Upper lobe of left lung (tissue), 6 donors: Measurements from ENCODE around the gene AGAP1. TPM values are rescaled to one million over a fixed set of nuclear protein-coding genes. Genes with fewer than 3 reads are reported as not detected.
A peak's percentile ranks its signal among the peaks of the same experiment; 100 is the strongest.

ENCODE experiments used
- ATAC-seq, 2 donors: fragments of 200-7000 bp; cut with Tn5 transposase; one replicate each; pipeline ENCODE4 v1.9.1; 2022; ENCODE audit warnings: mild to moderate bottlenecking in 2 of 2, moderate library complexity in 2 of 2; ENCODE audit not compliant: low FRiP score in 2 of 2
- DNase-seq, 2 donors: peaks; one replicate each; pipeline ENCODE4 v3.0.0-alpha.2; 2019 to 2020
- H3K27ac ChIP-seq, 4 donors: fragments of 200-600 bp; sonication (generic); one replicate each; pipeline ENCODE4 v1.5.1; 2016 to 2019
- H3K27me3 ChIP-seq, 4 donors: fragments of 200-600 bp; sonication (generic); one replicate each; pipeline ENCODE4 v1.5.1; 2017 to 2019
- H3K36me3 ChIP-seq, 4 donors: fragments of 200-600 bp; sonication (generic); one replicate each; pipeline ENCODE4 v1.5.1; 2016 to 2019
- H3K4me1 ChIP-seq, 4 donors: fragments of 200-600 bp; sonication (generic); one replicate each; pipeline ENCODE4 v1.5.1; 2018 to 2019
- H3K4me3 ChIP-seq, 4 donors: fragments of 200-600 bp; sonication (generic); one replicate each; pipeline ENCODE4 v1.5.1; 2017 to 2019; ENCODE audit warnings: mild to moderate bottlenecking in 2 of 4, moderate library complexity in 1 of 4
- H3K9me3 ChIP-seq, 4 donors: fragments of 200-600 bp; sonication (generic); one replicate each; pipeline ENCODE4 v1.5.1; 2018 to 2019
- EP300 ChIP-seq, 4 donors: sonication (generic); formaldehyde crosslinking; IDR thresholded peaks; one replicate each; pipeline ENCODE4 v1.5.1; 2017; ENCODE audit warnings: antibody characterized with exemption in 4 of 4, control low read depth in 2 of 4
- POLR2A ChIP-seq, 4 donors: fragments of 450-650 bp; IDR thresholded peaks; one replicate each; pipeline ENCODE4 v1.5.1; 2016 to 2017; ENCODE audit warnings: antibody characterized with exemption in 4 of 4, mild to moderate bottlenecking in 2 of 4
- POLR2AphosphoS5 ChIP-seq, 2 donors: sonication (generic); formaldehyde crosslinking; IDR thresholded peaks; one replicate each; pipeline ENCODE4 v1.5.1; 2017; ENCODE audit warnings: antibody characterized with exemption in 2 of 2
- WGBS, 2 donors: methylation state at CpG; one replicate each; pipeline ENCODE4 v1.1.5; 2017 to 2018; 5-methylcytosine and 5-hydroxymethylcytosine counted together
- total RNA-seq, 6 donors: library from RNA; depleted of rRNA in 4 of 6; stranded (reverse); fragments of >200 nt in 4 of 6; gene quantifications; one replicate each; pipeline versions ENCODE4 v1.1.0 to v1.2.1, GENCODE V29; 2016 to 2021
- TF ChIP-seq, protein P1 (sequence below), 6 experiments: fragments of 450-650 bp in 4 of 6; fragments of 200-600 bp in 2 of 6; sonication (generic) in 2 of 6; IDR thresholded peaks; one replicate each; pipeline ENCODE4 v1.5.1; 2016 to 2019; ENCODE audit warnings: antibody characterized with exemption in 6 of 6
- donor health status: DM: no; HTN: no; CAD: no; lungs with moderate emphysema.
- donor health status: DM: no; HTN: yes; CAD: no; lungs with severe emphysema.

AGAP1 gene
- total RNA-seq, 6 donors from 2014 or later = 25.5 to 45.1 (median 30.7) TPM

GRCh38 chr2:235468978-235469655 is 24.7 kb upstream of the AGAP1 start:
- no peaks in the 10 kb centered on the region for H3K36me3 ChIP-seq
- WGBS, 2 donors = 51 to 73% methylated on average over 8 to 9 of the region's 9 CpGs
- H3K9me3 ChIP-seq = no peaks in the 10 kb centered on the region
- no peak overlapping the region for H3K4me3 ChIP-seq
- DNase-seq (peak in 1 of 2 donors; percentile 44), ATAC-seq (peak; percentile 62 to 83)
- no peaks in the 10 kb centered on the region for H3K27me3 ChIP-seq
- no peak overlapping the region for H3K27ac ChIP-seq
- H3K4me1 ChIP-seq = peaks cover 0 to 7% (median 0%) of the 10 kb centered on the region in 4 donors
- TF ChIP-seq POLR2A (IDR thresholded peaks at IDR 0.05) = no peak
- TF ChIP-seq POLR2AphosphoS5 (IDR thresholded peaks at IDR 0.05) = peak in 1 of 2 donors; percentile 18

GRCh38 chr2:235471186-235471747 is 22.6 kb upstream of the AGAP1 start:
- Histone ChIP-seq H3K36me3 (no peaks in the 10 kb centered on the region), H3K4me1 (peaks cover 0 to 5% (median 0%) of the 10 kb centered on the region in 4 donors), H3K9me3 (peaks cover 0 to 4% (median 0%) of the 10 kb centered on the region in 4 donors), H3K27me3 (no peaks in the 10 kb centered on the region), H3K27ac (no peak overlapping the region), H3K4me3 (no peak overlapping the region)
- ATAC-seq (peak in 1 of 2 donors; percentile 50), DNase-seq (no peak)
- TF ChIP-seq POLR2AphosphoS5 (IDR thresholded peaks at IDR 0.05) (no peak), EP300 (IDR thresholded peaks at IDR 0.05) (no peak), POLR2A (IDR thresholded peaks at IDR 0.05) (no peak)
- TF ChIP-seq, protein P1, sequence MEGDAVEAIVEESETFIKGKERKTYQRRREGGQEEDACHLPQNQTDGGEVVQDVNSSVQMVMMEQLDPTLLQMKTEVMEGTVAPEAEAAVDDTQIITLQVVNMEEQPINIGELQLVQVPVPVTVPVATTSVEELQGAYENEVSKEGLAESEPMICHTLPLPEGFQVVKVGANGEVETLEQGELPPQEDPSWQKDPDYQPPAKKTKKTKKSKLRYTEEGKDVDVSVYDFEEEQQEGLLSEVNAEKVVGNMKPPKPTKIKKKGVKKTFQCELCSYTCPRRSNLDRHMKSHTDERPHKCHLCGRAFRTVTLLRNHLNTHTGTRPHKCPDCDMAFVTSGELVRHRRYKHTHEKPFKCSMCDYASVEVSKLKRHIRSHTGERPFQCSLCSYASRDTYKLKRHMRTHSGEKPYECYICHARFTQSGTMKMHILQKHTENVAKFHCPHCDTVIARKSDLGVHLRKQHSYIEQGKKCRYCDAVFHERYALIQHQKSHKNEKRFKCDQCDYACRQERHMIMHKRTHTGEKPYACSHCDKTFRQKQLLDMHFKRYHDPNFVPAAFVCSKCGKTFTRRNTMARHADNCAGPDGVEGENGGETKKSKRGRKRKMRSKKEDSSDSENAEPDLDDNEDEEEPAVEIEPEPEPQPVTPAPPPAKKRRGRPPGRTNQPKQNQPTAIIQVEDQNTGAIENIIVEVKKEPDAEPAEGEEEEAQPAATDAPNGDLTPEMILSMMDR (IDR thresholded peaks at IDR 0.05) = no peak
- 78 to 90% methylated on average over 5 of the region's 5 CpGs for WGBS, 2 donors

- H3K27ac ChIP-seq = no peak overlapping the region
- H3K9me3 ChIP-seq = peaks cover 0 to 4% (median 0%) of the 10 kb centered on the region in 4 donors
- no peaks in the 10 kb centered on the region for H3K36me3 ChIP-seq
- peak in 1 of 2 donors; percentile 56 for ATAC-seq
- H3K27me3 ChIP-seq = no peaks in the 10 kb centered on the region
- DNase-seq = no peak
- no peak overlapping the region for H3K4me3 ChIP-seq
- peaks cover 0 to 5% (median 0%) of the 10 kb centered on the region in 4 donors for H3K4me1 ChIP-seq
- TF ChIP-seq, protein P1 (IDR thresholded peaks at IDR 0.05) = no peak
- TF ChIP-seq POLR2A (IDR thresholded peaks at IDR 0.05) = no peak
- TF ChIP-seq POLR2AphosphoS5 (IDR thresholded peaks at IDR 0.05) = no peak
- TF ChIP-seq EP300 (IDR thresholded peaks at IDR 0.05) = no peak
- 69 to 74% methylated on average over 4 of the region's 4 CpGs for WGBS, 2 donors
Observed at GRCh38 chr2:235472443-235472842, 21.4 kb upstream of the AGAP1 start.

DNA sequence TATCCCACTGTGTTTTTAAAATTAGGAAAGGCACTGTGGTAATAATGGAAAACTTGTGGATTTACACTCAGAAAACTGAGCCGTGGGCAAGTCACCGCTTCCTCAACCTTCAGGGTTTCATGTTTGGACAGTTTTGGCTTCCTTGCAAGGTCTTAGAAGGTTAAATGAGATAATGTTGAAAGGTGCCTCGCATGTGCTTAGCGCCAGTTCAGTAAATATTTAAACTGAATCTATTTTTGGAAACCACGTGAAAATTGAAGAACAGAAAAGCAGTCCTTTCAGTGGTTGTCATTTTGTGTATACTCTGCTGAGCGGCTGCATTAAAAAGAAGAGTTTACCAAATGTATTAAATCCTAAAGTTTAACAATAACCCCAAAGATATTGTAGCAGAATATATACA is 15.2 kb upstream of the AGAP1 start:
- Histone ChIP-seq H3K4me1 (no peaks in the 10 kb centered on the region), H3K27me3 (no peaks in the 10 kb centered on the region), H3K4me3 (no peak overlapping the region), H3K27ac (no peak overlapping the region), H3K9me3 (peaks cover 0 to 4% (median 0%) of the 10 kb centered on the region in 4 donors), H3K36me3 (no peaks in the 10 kb centered on the region)
- no peak for DNase-seq
- whole genome bisulfite sequencing, 2 donors = 44% methylated on average over 6 of the region's 6 CpGs
- TF ChIP-seq, protein P1 (IDR thresholded peaks at IDR 0.05) = no peak
- TF ChIP-seq EP300 (IDR thresholded peaks at IDR 0.05) = no peak
- no peak for TF ChIP-seq POLR2A (IDR thresholded peaks at IDR 0.05)
- no peak for TF ChIP-seq POLR2AphosphoS5 (IDR thresholded peaks at IDR 0.05)
- no peak for ATAC-seq

GRCh38 chr2:235479604-235480003 is 14.2 kb upstream of the AGAP1 start:
- TF ChIP-seq EP300 (IDR thresholded peaks at IDR 0.05) = no peak
- no peak for TF ChIP-seq POLR2A (IDR thresholded peaks at IDR 0.05)
- TF ChIP-seq, protein P1 (IDR thresholded peaks at IDR 0.05) = no peak
- no peak for TF ChIP-seq POLR2AphosphoS5 (IDR thresholded peaks at IDR 0.05)
- ATAC-seq (peak in 1 of 2 donors; percentile 51), DNase-seq (no peak)
- H3K36me3 ChIP-seq = no peaks in the 10 kb centered on the region
- H3K27ac ChIP-seq = no peak overlapping the region
- H3K4me3 ChIP-seq = no peak overlapping the region
- H3K4me1 ChIP-seq = no peaks in the 10 kb centered on the region
- H3K9me3 ChIP-seq = peaks cover 0 to 4% (median 0%) of the 10 kb centered on the region in 4 donors
- WGBS, 2 donors = 85 to 88% methylated on average over 11 of the region's 11 CpGs
- H3K27me3 ChIP-seq = no peaks in the 10 kb centered on the region
